Stimulated activated CD8-positive, alpha-beta memory T cell treated with anti-CD3 and anti-CD28 coated beads, Interleukin-15, amount 100 ng/mL, for 48 hours (primary cell): ENCODE measurements around the gene LHPP.

Experiments
- DNase-seq, 2 donors: peaks; one replicate each; pipeline ENCODE4 v3.0.0-alpha.2; 2020; ENCODE audit warnings: low read depth in 2 of 2

Gene LHPP

GRCh38 chr10:124658591-124659242 lies 197.1 kb downstream of the LHPP start:
- no peak for DNase-seq

- DNase-seq: no peak
These were observed 197.8 kb downstream of the LHPP start for GRCh38 chr10:124659380-124659779.

DNA sequence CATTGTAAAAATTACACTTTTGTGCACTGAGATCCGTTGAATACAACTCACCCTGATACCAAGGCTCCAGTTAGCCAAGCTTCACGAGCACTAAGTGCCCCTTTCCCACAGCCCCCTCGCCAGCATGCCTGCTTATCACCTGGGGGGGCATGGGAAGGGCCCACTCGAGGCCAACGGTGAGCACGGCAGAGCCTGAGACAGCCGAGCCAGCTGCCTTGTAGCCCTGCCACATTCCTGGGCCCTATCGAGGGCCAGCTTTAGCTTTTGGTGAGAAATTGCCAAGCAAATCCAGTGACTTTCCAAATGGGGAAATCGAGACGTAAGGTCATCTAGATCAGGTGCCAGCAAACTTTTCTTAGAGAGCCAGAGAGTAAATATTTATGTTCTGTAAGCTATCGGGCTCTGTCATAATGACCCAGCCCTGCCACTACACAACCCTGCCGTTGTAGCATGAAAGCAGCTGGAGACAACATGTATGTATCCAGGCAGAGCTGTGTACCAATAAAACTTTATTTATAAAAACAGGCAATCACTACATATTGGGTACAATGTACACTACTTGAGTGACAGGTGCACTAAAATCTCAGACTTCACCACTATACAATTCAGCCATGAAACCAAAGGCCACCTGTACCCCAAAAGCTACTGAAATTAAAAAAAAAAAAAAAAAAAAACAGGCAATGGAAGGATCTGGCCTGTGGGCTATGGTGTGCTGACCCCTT lies 198.9 kb downstream of the LHPP start:
- no peak for DNase-seq

- DNase-seq: no peak
These were observed 200.1 kb downstream of the LHPP start for GRCh38 chr10:124661660-124662180.

GRCh38 chr10:124663228-124663627 lies 201.6 kb downstream of the LHPP start:
- DNase-seq: no peak
